Natural killer cell (primary cell): ENCODE data around the gene KIF6. TPM values are rescaled to one million over a fixed set of nuclear protein-coding genes. Genes with fewer than 3 reads are reported as not detected.

ENCODE experiments used
- ATAC-seq, 3 donors: fragments of 150-1000 bp in 2 of 3; fragments of 200-7000 bp in 1 of 3; cut with Tn5 transposase; 1 replicate in 1 of 3; 2 replicates in 2 of 3; pipeline ENCODE4 v1.10.0; 2021; ENCODE audit warnings: mild to moderate bottlenecking in 2 of 3, moderate library complexity in 2 of 3
- DNase-seq, 2 donors: peaks; one replicate each; pipeline versions ENCODE4 v3.0.0 to v3.0.0-alpha.2; 2013 to 2021; ENCODE audit warnings: mixed read lengths in 1 of 2
- H3K27ac ChIP-seq: one replicate; pipeline ENCODE4 v1.5.1; 2013; ENCODE audit warnings: mild to moderate bottlenecking, low read length
- H3K27me3 ChIP-seq: one replicate; pipeline ENCODE4 v1.6.1; 2013; ENCODE audit warnings: low read length; ENCODE audit not compliant: control insufficient read depth, insufficient read depth
- H3K36me3 ChIP-seq: one replicate; pipeline ENCODE4 v1.6.1; 2013; ENCODE audit warnings: low read length; ENCODE audit not compliant: control insufficient read depth, insufficient read depth
- H3K4me1 ChIP-seq: one replicate; pipeline ENCODE4 v1.6.1; 2013; ENCODE audit warnings: low read length; ENCODE audit not compliant: control insufficient read depth, insufficient read depth
- H3K4me3 ChIP-seq: one replicate; pipeline ENCODE4 v1.5.1; 2013; ENCODE audit warnings: low read length
- H3K9me3 ChIP-seq: one replicate; pipeline ENCODE4 v1.6.1; 2013; ENCODE audit warnings: low read length; ENCODE audit not compliant: control insufficient read depth, insufficient read depth
- H3K27ac Mint-ChIP-seq, 2 donors: one replicate each; pipeline ENCODE4 v1.8.0; 2022; ENCODE audit warnings: mild to moderate bottlenecking in 2 of 2, mixed read lengths in 2 of 2, moderate library complexity in 1 of 2
- H3K27me3 Mint-ChIP-seq, 2 donors: one replicate each; pipeline ENCODE4 v1.8.0; 2022; ENCODE audit warnings: low read depth in 2 of 2, mixed read lengths in 2 of 2
- H3K36me3 Mint-ChIP-seq: one replicate; pipeline ENCODE4 v1.8.0; 2022; ENCODE audit warnings: mixed read lengths
- H3K4me1 Mint-ChIP-seq, 2 donors: one replicate each; pipeline ENCODE4 v1.8.0; 2022; ENCODE audit warnings: mixed read lengths in 2 of 2
- H3K4me3 Mint-ChIP-seq: one replicate; pipeline ENCODE4 v1.8.0; 2022; ENCODE audit warnings: mild to moderate bottlenecking, moderate library complexity, mixed read lengths
- H3K9me3 Mint-ChIP-seq, 2 donors: one replicate each; pipeline ENCODE4 v1.8.0; 2022; ENCODE audit warnings: mixed read lengths in 2 of 2
- WGBS: methylation state at CpG from one replicate; pipeline ENCODE4 v1.1.7; 2013; ENCODE audit warnings: missing lambda C conversion rate; ENCODE audit not compliant: insufficient coverage; 5-methylcytosine and 5-hydroxymethylcytosine counted together
- intact Hi-C: fragments of 100-400 bp; cut with micrococcal nuclease; formaldehyde crosslinking; loops from one replicate; pipeline ENCODE4 v1.14.2; 2022
- total RNA-seq, 4 donors: library from RNA; stranded (reverse); fragments of 120-200 nt in 1 of 4; gene quantifications; one replicate each; pipeline versions ENCODE4 v1.2.3 to v1.2.4, GENCODE V29; 2013 to 2022
- TF ChIP-seq, protein P1 (sequence below): fragments of 200-600 bp; IDR thresholded peaks from one replicate; pipeline ENCODE4 v1.8.0; 2022; ENCODE audit warnings: antibody characterized with exemption

The KIF6 gene
- total RNA-seq, 3 donors from 2014 or later (not counting 1 experiment from before 2014, with no cell fraction given) = not detected

DNA sequence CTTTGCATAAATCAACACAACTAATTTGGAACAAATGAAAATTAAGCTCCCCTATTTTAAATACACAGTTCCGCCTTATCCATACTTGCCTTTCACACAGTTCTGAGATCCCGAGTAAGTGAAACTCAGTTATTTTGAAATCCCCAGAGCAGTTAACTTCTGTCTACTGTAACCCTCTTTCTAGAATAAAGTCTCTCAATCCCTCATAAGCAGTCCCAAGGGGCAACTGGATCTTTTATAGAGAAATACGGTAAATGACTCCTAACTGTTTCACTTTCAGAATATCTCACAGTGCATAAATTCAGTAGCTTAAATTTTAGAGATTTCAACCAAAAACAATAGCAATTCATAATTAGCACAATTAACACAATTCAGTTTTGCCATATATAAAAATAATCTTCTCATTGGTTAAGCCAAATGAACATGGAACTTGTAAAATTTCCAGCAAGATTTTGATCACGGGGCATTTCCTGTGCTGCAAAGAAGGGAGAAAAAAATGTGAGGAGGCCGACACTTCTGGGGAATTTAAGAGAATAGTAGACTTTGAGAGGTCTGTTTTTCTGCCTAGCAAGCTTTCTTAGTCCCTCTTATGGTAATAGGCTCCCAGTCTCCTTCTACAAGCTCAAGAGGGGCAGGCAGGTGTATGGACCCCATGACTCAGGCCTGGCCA, 78.3 kb downstream of the KIF6 start:
- ATAC-seq (no peak), DNase-seq (no peak)
- no peaks in the 10 kb centered on the region for H3K4me1 Mint-ChIP-seq
- H3K27me3 Mint-ChIP-seq = peaks cover 5 to 34% of the 10 kb centered on the region in 2 donors
- Histone ChIP-seq H3K27ac (no peak overlapping the region), H3K36me3 (no peaks in the 10 kb centered on the region), H3K27me3 (no peaks in the 10 kb centered on the region), H3K4me1 (no peaks in the 10 kb centered on the region), H3K9me3 (no peaks in the 10 kb centered on the region), H3K4me3 (no peak overlapping the region)
- TF ChIP-seq, protein P1, sequence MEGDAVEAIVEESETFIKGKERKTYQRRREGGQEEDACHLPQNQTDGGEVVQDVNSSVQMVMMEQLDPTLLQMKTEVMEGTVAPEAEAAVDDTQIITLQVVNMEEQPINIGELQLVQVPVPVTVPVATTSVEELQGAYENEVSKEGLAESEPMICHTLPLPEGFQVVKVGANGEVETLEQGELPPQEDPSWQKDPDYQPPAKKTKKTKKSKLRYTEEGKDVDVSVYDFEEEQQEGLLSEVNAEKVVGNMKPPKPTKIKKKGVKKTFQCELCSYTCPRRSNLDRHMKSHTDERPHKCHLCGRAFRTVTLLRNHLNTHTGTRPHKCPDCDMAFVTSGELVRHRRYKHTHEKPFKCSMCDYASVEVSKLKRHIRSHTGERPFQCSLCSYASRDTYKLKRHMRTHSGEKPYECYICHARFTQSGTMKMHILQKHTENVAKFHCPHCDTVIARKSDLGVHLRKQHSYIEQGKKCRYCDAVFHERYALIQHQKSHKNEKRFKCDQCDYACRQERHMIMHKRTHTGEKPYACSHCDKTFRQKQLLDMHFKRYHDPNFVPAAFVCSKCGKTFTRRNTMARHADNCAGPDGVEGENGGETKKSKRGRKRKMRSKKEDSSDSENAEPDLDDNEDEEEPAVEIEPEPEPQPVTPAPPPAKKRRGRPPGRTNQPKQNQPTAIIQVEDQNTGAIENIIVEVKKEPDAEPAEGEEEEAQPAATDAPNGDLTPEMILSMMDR = no peak
- H3K27ac Mint-ChIP-seq = no peak overlapping the region
- H3K36me3 Mint-ChIP-seq = no peaks in the 10 kb centered on the region
- 86% methylated on average over 5 of the region's 5 CpGs for WGBS
- no peaks in the 10 kb centered on the region for H3K9me3 Mint-ChIP-seq
- intact Hi-C loops = no loop called here
- no peak overlapping the region for H3K4me3 Mint-ChIP-seq

DNA sequence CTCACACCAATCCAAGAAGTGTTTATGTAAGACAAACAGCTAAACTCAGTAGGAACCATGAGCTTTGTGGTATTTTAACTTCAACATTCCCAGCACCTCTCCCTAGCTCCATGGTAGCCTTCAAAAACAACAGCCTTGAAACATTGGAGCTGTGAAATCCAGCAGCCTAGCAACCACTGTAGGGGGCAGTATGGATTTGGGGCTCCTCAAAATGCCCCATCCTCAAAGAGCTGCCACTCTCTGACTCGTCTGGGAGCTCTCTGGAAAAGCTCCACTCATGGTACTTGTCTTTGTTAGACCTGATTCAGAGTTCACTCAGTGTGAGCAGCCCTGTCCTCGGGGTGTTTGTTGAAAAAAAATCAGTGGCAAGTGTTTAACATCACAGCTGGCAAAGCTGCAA, 82.9 kb downstream of the KIF6 start:
- no peak for ATAC-seq
- no peak for DNase-seq
- no peaks in the 10 kb centered on the region for H3K4me1 ChIP-seq
- H3K36me3 ChIP-seq = no peaks in the 10 kb centered on the region
- TF ChIP-seq, protein P1 = no peak
- H3K9me3 ChIP-seq = no peaks in the 10 kb centered on the region
- no peak overlapping the region for H3K4me3 ChIP-seq
- H3K27ac ChIP-seq = no peak overlapping the region
- 62% methylated on average over 2 of the region's 2 CpGs for WGBS
- no peak overlapping the region for H3K4me3 Mint-ChIP-seq
- intact Hi-C loops = no loop called here
- H3K27me3 ChIP-seq = peaks cover under 1% of the 10 kb centered on the region
- no peak overlapping the region for H3K27ac Mint-ChIP-seq
- peaks cover 5 to 24% of the 10 kb centered on the region in 2 donors for H3K27me3 Mint-ChIP-seq
- H3K9me3 Mint-ChIP-seq = no peaks in the 10 kb centered on the region
- H3K36me3 Mint-ChIP-seq = no peaks in the 10 kb centered on the region
- no peaks in the 10 kb centered on the region for H3K4me1 Mint-ChIP-seq

DNA sequence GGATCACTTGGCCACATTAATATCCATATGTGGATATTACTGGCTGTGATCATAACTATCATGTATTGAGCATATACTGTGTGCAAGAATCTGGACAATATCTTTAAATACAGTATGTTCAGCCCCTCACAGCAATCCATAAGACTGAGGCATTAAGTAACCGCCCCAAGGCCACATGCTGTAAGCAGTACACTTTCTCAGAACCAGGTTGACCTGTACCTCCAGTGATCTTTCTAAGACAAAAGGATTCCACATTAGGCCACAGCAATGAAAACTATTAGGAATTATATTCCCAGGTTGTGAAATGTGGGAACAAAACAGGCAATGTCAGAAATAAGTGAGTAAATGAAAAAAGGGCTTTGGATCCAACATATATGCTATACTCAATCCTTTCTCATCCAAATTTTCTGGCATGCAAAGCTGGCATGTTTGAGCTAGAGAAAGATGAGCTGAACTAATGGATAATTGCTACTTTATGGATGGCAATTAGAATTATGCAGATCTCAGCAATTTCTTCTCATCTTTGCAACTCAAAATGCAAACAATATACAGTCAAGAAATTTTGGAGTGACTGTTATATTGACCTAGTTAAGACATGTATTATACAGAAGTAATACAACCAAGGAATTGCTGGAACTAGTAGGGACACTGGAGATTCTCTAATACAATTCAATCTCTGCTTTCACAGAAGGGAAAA, 86.9 kb downstream of the KIF6 start:
- 82% methylated on average over 1 of the region's 1 CpG for WGBS
- ATAC-seq (no peak), DNase-seq (no peak)
- H3K36me3 ChIP-seq = no peaks in the 10 kb centered on the region
- H3K36me3 Mint-ChIP-seq = no peaks in the 10 kb centered on the region
- H3K4me3 ChIP-seq = no peak overlapping the region
- no peaks in the 10 kb centered on the region for H3K4me1 ChIP-seq
- H3K4me3 Mint-ChIP-seq = no peak overlapping the region
- H3K27me3 ChIP-seq = peaks cover 3% of the 10 kb centered on the region
- TF ChIP-seq, protein P1 = no peak
- peaks cover 6 to 26% of the 10 kb centered on the region in 2 donors for H3K27me3 Mint-ChIP-seq
- no peak overlapping the region for H3K27ac Mint-ChIP-seq
- H3K4me1 Mint-ChIP-seq = no peaks in the 10 kb centered on the region
- no peak overlapping the region for H3K27ac ChIP-seq
- intact Hi-C loops = no loop called here
- H3K9me3 ChIP-seq = no peaks in the 10 kb centered on the region
- H3K9me3 Mint-ChIP-seq = no peaks in the 10 kb centered on the region
